Epidermal melanocyte (primary cell): Measurements from ENCODE around the gene TIMELESS.
"Not testable (repeated sequence)": the region's sequence is repeated elsewhere in the genome, so short reads cannot be mapped to it uniquely, and the experiment has no call there.

Experiments used
- DNase-seq: peaks from one replicate; pipeline ENCODE4 v3.0.0; 2011; ENCODE audit warnings: low spot score; ENCODE audit not compliant: insufficient read length

TIMELESS gene

GRCh38 chr12:56448860-56449621 is at the start of gene TIMELESS:
TIMELESS (minus strand) TSS chr12:56449426; CDS start chr12:56434170, 15,256 bp downstream.
- peak; percentile 99 for DNase-seq

- not testable (repeated sequence) for DNase-seq
These were observed 49.1 kb upstream of the TIMELESS start for GRCh38 chr12:56498126-56498902.

GRCh38 chr12:56496704-56497103 is 47.5 kb upstream of the TIMELESS start:
- DNase-seq, result not testable (repeated sequence)

GRCh38 chr12:56494481-56494880 is 45.3 kb upstream of the TIMELESS start:
- not testable (repeated sequence) for DNase-seq

GRCh38 chr12:56494106-56494415 is 44.8 kb upstream of the TIMELESS start:
- DNase-seq, result not testable (repeated sequence)

GRCh38 chr12:56493409-56494105 is 44.3 kb upstream of the TIMELESS start:
- DNase-seq, result not testable (repeated sequence)

- DNase-seq, result no peak
These were observed 41.1 kb upstream of the TIMELESS start for GRCh38 chr12:56490360-56490759.

- peak; percentile 69 for DNase-seq
These were observed 39.1 kb upstream of the TIMELESS start, which contains the start of gene GLS2 for GRCh38 chr12:56488041-56488955. GLS2 (minus strand) TSS chr12:56488161; CDS start chr12:56488118, 43 bp downstream.

GRCh38 chr12:56487448-56488040 is 38.3 kb upstream of the TIMELESS start:
- DNase-seq, result no peak

GRCh38 chr12:56486694-56487093 is 37.5 kb upstream of the TIMELESS start:
- DNase-seq, result no peak

GRCh38 chr12:56484566-56484965 is 35.3 kb upstream of the TIMELESS start:
- no peak for DNase-seq

- DNase-seq, result no peak
These were observed 30.4 kb upstream of the TIMELESS start for GRCh38 chr12:56479625-56480024.

- DNase-seq, result no peak
These were observed 28.4 kb upstream of the TIMELESS start for GRCh38 chr12:56477521-56478225.

GRCh38 chr12:56476972-56477432 is 27.8 kb upstream of the TIMELESS start:
- DNase-seq, result no peak

GRCh38 chr12:56476143-56476542 is 26.9 kb upstream of the TIMELESS start:
- no peak for DNase-seq

GRCh38 chr12:56474389-56474788 is 25.2 kb upstream of the TIMELESS start:
- no peak for DNase-seq

GRCh38 chr12:56469007-56469930 is 20.0 kb upstream of the TIMELESS start:
- no peak for DNase-seq

- DNase-seq, result peak; percentile 88
These were observed 19.2 kb upstream of the TIMELESS start, which contains the start of gene SPRYD4 for GRCh38 chr12:56468216-56469006. SPRYD4 (plus strand) TSS chr12:56468578; CDS start chr12:56468592, 14 bp downstream.
